Stimulated activated CD8-positive, alpha-beta memory T cell treated with anti-CD3 and anti-CD28 coated beads, Interleukin-7, amount 100 ng/mL, for 1 hour (primary cell): ENCODE results near the gene SURF6.
"Not testable (repeated sequence)": the region's sequence is repeated elsewhere in the genome, so short reads cannot be mapped to it uniquely, and the experiment has no call there.

Experiments used
- DNase-seq, 2 donors: peaks; one replicate each; pipeline ENCODE4 v3.0.0-alpha.2; 2020; ENCODE audit warnings: low read depth in 2 of 2

Gene SURF6

DNA sequence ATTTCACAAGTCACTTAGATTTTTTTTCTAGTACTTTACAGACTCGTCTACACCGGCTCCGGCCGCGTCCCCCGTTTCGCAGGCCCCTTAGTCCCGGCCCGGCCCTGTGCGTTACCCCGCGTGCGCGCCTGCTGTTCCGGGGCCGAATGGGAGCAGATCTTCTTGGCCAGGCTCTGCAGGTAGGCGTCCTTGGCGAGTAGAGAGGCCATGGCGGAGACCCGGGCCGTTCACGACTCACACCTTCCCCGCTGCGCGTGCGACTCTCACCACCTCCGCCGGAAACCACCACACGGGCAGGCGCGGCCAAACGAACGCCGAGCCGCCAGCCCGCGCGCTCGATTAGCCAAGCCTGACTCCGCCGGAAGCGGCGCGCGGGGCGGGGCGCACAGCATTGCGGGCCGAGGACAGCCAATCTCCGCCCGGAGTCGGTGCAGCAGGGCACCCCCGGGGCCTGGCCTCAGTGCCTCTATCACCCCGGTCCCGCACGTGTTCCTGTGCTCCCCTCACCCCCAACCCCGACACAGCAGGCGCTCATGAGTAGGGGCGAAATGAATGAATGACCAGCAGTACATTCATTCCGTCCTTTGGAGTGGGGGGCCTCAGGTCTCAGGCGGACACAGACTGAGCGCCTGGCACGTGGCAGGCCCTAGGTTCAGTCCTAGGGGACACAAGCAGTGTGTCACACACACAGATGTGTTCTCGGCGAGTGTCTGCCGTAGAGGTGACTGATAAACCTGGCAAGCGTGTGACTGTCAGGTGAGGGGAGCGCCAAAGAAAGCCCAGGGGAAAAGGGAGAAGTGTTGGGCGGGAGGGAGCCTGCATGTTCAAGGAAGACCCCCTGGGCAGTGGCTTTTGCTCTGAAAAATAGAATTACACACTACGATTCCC is at the start of gene SURF6:
TSS of gene SURF6 (minus strand) at position 265 of the 888 bp plus-strand sequence. CDS start at position 209, 56 bp downstream.
- peak; percentile 84 to 85 for DNase-seq

DNA sequence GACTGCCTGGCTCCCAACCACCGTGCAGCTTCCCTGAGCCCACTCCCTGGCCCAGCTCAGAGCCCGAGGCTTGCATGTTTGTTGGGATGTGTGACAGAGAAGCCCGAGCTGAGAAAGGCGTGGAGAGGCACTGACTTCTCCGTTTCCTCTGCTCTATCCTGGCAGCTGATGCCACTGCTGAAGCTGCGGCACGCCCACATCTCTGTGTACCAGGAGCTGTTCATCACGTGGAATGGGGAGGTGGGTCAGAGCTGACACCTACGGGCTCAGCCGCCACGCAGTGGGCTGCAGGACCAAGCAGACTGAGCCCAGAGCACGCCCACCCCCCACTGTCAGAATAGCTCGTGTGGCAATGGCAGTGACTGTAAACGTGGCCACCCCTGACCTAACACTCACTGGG is 49.5 kb upstream of the SURF6 start:
- no peak for DNase-seq

DNA sequence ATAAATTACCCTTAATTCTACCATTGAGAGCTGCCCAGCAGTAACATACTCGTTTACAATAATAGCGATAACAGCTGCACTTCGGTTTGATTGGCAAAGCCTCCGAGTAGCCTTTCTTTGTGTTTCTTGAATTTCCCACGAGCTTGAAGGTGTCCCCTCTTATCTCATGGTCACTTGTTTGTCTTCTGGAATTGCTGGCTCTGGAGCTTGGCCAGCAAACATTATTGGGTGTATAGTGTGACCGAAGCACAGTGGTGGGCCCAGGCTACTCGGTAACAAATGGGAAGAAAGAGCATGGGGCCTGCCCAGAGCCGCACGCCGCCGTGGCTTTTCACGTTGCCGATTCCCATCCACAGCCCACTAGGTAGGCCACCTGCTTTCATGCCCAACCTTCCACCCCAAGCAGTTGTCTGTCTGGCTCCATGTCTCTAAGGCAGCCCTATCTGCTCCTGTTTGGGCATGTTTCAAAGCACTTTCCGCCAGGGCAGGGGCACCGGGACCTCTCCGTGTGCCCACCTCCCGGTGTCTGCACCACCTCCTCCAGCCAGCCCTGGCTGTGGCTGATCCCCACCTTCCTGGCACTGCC is 48.8 kb upstream of the SURF6 start:
- no peak for DNase-seq

DNA sequence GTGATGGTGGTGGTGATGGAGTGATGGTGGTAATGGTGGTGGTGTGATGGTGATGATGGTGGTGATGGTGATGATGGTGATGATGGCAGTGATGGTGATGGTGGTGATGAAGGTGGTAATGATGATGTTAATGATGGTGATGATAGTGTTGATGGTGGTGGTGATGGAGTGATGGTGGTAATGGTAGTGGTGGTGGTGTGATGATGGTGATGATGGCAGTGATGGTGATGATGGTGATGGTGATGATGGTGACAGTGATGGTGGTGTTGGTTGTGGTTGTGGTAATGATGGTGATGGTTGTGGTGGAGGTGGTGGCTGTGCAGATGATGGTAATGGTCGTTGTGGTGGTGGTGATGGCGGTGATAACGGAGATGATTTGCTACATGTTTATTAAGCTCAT is 47.5 kb upstream of the SURF6 start:
- no peak for DNase-seq

DNA sequence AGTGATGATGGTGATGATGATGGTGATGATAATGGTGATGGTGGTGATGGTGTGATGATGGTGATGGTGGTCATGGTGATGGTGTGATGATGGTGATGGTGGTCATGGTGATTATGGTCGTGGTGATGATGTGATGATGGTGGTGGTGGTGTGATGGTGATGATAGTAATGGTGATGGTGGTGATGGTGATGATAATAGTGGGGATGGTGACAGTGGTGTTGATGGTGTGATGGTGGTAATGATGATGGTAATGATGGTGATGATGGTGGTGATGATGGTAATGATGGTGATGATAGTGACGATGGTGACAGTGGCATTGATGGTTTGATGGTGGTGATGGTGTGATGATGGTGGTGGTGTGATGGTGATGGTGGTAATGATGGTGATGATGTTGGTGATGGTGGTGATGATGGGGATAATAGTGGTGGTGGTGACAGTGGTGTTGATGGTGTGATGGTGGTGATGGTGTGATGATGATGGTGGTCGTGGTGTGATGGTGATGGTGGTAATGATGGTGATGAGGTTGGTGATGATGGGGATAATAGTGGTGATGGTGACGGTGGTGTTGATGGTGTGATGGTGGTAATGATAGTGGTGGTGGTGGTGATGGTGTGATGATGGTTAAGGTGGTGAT is 46.6 kb upstream of the SURF6 start:
- DNase-seq = no peak

DNA sequence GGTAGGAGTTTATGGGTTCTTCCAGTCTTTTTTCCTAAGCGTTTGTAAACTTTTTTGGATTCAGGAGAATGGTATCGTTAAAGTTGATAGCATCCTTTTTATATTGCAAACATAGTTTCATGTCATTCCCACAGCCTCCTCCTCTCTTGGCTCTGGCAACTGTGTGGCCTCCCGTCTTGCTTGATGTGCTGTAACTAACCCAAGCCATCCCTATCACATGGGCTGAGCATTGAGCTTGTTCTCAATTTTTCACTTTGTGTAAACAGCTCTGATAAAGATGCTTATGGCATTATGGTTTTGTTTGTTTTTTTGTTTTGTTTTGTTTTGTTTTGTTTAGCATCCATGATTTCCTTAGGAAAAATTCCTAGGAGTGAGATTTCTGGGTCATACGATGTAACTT is 44.7 kb upstream of the SURF6 start:
- DNase-seq = no peak

DNA sequence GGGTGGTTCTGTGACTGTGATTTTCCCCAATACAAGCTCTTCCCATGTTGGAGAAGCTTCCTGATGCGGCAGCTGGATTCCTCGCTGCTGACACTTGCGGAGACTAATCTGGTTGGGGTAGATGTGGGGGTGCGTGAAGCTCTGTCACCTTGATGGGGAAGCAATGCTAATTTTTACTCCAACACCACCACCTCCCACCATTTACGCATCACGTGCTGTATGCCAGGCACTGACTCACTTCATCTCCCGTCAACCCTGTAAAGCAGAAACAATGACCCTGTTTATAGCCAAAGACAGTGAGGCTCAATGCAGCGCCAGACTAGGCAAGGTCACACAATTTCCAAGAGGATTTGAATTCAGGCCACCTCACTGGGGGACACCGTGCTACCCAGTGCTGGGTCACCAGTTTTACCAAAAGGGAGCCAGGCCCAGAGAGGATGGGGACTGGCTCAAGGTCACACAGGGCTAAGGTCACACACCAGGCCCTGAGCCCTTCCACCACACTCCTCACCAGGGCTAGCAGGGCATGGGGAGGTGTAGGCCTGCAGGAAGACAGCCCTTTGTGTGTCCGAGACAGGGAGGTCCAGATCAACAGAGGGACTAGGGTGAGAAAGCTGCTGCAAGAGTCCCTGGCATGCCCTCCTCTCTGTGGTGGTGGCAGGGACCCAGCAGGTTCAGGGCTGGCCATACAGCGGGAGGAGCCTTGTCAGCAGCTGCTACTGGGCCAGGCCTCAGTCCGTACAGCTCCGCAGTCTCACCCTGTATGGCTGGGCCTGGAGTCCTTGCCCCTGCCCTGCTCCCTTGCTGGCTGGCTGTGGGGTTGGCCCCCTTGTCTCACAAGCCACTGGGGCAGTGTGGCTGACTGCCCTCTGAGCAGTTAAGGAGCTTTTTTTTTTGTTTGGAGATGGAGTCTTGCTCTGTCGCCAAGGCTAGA is 43.4 kb upstream of the SURF6 start:
- no peak for DNase-seq

DNA sequence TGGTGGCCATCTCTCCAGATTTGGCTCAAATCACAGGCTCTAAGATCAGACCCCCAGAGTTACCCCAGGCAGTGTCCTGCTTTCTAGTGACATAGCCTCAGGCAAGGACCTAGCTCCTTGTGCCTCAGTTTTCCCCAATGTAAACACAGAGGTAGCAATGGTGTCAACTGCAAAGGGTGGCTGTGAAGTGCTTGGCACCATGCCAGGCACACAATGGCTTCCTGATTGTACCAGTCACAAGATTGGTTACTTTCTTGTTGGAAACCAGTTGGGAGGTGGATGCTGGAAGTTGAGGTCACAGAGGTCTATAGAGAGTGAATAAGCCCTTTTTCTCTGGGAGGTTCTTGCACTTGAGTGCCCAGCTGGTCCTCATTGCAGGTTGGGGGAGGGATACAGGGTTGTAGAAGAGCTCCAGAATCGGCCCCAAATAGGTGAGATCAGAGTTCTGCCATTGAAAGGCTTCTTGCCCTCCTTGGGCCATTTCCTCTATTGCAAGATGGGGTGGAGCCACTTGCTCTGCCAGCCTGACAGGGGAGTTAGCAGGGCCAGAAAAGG is 42.5 kb upstream of the SURF6 start:
- no peak for DNase-seq

DNA sequence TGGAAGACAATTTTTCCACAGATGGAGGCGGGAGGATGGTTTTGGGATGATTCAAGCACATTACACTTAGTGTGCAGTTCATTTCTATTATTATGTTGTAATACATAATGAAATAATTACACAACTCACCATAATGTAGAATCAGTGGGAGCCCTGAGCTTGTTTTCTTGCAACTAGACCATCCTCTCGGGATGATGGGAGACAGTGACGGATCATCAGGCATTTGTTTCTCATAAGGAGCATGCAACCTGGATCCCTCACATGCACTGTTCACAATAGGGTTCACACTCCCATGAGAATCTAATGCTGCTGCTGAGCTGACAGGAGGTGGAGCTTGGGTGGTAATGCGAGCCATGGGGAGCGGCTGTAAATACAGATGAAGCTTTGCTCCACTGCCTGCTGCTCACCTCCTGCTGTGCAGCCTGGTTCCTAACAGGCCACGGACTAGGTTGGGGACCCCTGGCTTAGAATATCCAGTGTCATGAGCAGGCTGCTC is 41.8 kb upstream of the SURF6 start:
- DNase-seq = no peak

DNA sequence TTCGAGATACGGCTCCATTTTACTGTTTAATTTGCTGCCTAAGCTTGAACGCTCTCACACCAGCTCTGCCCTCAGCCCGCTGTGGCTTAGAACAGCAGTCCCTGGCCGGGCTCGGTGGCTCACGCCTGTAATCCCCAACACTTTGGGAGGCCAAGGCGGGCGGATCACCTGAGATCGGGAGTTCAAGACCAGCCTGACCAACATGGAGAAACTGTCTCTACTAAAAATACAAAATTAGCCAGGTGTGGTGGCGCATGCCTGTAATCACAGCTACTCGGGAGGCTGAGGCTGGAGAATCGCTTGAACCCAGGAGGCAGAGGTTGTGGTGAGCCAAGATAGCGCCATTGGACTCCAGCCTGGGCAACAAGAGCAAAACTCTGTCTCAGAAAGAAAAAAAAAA is 41.3 kb upstream of the SURF6 start:
- DNase-seq = not testable (repeated sequence)

DNA sequence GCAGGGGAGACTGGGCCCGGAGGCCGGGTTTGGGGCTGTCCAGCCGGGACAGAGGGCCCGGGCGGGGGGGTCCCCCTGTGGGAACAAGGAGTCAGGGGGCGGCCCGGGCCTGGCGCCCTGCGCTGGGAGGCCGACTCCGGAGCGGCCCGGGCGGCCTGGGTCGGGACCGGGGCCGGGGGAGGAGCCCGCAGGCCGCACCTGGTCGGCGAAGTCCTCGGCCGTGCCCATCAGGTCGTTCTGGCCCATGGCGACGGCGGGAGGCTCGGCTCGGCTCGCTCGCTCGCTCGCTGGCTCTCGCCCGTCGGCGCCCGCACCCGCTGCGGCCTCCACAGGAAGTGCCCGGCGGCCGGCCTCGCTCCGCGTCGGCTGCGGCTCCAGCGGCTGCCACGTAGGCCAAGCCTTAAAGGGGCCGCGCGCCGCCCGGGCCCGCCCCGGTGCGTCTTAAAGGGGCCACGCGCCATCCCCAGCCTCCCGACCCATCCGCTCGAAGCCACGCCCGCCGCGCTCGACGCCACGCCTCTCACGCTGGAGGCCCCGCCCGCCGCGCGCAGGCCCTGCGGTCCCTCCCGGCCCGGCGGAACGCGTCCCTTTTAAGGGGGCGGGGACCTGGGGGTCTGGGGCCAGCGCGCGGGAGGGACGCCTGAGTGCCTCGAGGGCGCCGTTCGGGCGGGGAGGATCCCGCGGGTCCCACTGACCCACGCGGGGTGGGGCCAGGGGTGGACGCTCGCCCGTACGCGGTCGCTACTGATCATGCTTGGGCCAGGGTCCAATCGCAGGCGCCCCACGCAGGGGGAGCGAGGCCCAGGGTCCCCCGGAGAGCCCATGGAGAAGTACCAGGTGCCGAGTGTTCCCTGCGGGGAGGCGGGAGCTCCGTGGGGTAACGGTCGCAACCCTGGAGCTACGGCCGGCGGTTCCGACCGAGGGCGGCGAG is 40.0 kb upstream of the SURF6 start, which contains the start of the genes STKLD1 and SURF4:
TSS of gene STKLD1 (plus strand) at position 643 of the 931 bp plus-strand sequence. CDS start at position 751, 108 bp downstream.
TSS of gene SURF4 (minus strand) at position 337 of the 931 bp plus-strand sequence. CDS start at position 246, 91 bp downstream.
- DNase-seq = peak; percentile 91

DNA sequence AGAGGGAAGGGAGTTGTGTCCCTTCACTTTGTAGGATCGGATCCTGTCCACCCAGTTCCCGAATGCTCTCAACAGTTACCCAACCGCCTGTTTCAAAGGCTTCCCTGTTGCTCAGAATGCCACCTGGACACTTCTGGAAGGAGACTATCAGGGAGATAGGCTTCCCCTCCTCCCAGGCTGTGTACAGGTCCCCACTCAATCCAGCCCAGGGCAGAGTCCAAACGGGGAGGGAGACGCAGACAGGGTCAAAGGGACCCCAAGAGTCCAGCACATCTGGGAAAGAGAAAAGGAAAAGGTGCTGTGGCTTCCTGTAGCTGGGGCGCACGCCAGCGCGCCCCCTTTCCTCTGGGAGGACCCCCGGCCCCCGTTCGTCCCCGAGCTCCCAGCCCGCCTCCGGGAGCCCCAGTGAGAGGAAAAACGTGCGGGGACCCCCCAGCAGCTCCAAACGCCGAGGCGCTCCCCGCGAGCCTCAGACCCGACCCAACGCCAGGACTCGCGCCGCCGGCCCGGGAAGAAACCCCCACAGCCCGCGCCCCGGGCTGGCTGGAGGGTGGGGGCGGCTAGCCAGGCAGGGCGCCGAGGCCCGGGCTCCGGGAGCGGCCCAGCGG is 39.2 kb upstream of the SURF6 start:
- no peak for DNase-seq

DNA sequence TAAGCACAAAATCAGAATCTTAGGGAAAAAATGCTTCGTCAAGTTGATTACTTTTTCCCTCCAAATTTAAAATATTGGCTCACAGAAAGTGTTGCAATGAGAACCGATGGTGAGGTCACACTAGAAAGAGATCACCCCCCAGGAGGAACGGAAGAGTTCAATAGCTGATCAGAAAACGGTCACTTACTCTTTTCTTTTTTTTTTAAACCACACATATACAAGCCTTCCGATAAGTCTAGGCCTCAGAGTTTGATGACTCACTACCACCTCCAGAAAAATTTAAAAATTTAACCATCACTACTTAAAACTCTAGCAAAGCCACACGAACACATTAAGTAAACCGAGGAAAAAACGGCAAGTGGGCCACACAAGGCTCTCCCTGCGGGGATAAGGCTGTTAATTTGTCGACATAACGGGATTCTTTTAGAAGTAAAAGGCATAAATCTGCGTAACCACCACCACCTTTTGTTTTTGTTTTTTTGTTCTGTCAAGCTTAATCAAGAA is 38.7 kb upstream of the SURF6 start:
- no peak for DNase-seq

DNA sequence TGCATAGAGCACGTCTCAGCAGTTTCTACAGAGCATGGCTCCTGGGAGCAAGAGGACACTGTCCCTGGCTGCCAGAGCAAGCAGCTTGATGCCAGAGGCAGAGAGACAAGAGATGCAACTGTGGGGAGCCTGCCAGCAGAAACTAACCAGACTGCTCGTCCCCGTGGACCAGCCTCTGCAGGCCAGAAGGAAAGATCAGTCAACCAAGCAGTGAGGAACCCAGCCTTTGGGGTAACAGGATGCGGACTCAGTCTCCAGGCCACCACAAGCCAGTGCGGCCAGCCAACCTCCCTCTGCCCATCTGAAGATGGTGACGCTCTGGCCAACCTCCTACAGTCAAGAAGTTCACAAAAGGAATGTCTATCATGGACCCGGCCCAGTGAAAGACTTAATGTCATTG is 36.2 kb upstream of the SURF6 start:
- DNase-seq = no peak

DNA sequence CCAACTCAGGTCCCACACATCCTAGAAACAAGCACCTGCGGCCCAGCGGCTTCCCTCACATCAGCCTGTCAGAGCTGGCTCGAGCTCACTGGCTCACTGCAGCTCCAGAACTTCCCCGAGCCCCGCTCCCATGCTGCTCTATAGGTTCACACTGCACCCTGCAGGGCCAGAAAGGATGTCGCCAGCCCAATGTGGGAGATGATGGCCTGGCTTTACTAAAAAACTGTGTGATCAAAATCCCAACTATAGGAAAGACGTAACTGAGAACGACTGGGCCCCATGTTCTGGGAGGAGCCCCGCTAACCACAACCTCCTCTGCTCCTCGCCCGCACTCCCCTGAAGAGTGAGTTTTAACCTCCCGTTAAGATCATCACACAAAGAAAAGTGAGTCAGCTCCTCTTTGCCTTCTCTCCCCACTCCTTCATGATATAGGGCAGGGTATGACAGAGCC is 35.3 kb upstream of the SURF6 start:
- peak in 1 of 2 donors; percentile 30 for DNase-seq

DNA sequence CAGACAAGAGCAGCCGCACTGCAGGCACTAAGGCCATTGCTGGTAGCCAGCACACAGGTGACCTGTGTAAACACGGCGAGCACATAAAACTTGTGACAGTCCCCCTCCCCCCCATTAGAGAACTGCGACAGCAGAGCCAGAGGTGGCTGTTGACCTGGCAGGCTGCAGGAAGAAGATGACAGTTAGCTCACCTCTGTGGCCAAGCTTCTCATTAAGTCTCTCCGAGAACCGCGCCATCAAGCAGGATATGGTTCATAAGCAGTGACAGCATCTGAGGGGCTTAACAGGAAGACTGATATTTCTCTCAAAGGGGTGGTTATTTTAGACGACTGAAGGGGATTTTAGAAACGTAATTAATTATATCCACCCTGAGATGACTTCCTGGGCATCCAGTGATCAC is 34.7 kb upstream of the SURF6 start:
- DNase-seq = peak in 1 of 2 donors; percentile 20

DNA sequence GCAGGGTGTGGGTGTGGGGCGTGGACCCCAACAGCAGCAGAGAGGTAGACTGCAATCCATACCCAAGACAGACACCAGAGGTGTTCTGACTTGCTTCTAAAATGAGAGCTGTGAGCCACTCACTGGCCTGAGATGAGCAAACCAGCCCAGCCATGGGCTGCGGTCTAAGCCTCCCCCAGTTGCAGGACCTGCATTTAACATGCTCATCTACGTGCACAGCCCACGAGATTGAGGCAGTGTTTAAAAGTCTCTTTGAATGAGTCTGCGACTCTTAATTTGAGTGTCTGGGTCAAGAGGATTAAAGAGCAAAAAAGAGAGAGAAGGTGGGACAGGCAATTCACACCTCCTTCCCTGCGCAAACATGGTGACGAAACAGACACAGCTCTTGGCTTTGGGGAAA is 33.9 kb upstream of the SURF6 start:
- DNase-seq = no peak

DNA sequence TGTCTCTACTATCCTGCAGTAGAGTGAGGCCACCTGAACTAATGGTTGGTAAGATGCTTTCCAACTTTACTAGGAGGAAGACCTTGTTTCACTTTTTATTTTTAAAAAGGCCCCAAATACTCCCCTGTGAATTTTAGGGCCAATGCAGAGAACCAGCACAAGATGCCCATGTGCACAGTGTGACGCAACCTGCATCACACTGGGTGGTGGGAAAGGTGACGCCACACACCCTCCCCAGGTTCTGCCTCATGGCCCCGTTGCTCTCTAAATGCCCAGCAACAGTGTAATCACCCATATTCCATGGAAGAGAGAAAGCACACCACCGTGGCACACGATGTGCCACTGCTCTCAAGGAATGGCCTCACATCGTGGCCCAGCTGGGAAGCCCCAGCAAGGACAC is 33.4 kb upstream of the SURF6 start:
- no peak for DNase-seq

DNA sequence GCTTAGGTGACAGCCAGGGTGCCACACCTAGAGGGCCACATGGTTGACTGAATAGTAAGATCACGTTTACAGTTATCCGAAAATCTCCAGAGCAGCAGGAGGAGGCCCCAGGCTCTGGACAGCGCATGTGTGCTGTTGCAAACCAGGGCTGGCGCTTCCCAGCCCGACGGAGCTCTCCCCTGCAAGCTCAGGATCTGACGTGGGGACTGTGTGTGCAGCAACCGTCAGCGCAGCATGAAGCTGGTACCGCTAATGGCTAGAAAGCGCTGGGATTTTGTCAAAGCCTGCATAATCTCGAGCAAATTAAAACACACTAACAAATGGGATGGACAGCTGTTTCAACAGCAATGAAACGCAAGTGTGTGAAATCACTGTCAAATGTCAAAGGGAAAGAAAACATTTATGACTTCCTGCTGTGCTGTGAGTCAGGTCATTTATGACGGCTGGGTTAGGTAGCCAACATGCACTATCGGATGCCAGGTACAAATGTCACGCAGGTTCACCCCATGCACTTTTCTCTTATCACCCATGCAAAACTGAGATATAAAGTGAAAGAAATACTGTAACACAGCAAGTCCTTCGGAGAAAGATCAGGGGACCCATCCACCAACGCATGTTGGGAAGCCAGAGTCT is 32.4 kb upstream of the SURF6 start:
- DNase-seq = no peak
